ENCODE measurements around the gene ARL5B. TPM values are rescaled to one million over a fixed set of nuclear protein-coding genes. Genes with fewer than 3 reads are reported as not detected.

ARL5B gene
- total RNA-seq, 1 experiment from 2014 or later, result 8.1 TPM

GRCh38 chr10:18721067-18721466 is 61.8 kb downstream of the ARL5B start:
- intact Hi-C loops (cut with micrococcal nuclease), result no loop called here
- TF ChIP-seq EZH2 (IDR thresholded peaks at IDR 0.05; ENCODE audit: low read length, unreplicated experiment), result no peak
- TF ChIP-seq EZH2phosphoT487 (IDR thresholded peaks at IDR 0.05; ENCODE audit: borderline replicate concordance, low read length), result no peak
- TF ChIP-seq, protein P1, sequence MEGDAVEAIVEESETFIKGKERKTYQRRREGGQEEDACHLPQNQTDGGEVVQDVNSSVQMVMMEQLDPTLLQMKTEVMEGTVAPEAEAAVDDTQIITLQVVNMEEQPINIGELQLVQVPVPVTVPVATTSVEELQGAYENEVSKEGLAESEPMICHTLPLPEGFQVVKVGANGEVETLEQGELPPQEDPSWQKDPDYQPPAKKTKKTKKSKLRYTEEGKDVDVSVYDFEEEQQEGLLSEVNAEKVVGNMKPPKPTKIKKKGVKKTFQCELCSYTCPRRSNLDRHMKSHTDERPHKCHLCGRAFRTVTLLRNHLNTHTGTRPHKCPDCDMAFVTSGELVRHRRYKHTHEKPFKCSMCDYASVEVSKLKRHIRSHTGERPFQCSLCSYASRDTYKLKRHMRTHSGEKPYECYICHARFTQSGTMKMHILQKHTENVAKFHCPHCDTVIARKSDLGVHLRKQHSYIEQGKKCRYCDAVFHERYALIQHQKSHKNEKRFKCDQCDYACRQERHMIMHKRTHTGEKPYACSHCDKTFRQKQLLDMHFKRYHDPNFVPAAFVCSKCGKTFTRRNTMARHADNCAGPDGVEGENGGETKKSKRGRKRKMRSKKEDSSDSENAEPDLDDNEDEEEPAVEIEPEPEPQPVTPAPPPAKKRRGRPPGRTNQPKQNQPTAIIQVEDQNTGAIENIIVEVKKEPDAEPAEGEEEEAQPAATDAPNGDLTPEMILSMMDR (conservative IDR thresholded peaks at IDR 0.05; ENCODE audit: low read depth, low read length), result no peak
- no peaks in the 10 kb centered on the region for H3K79me2 ChIP-seq (ENCODE audit: low read length)
- H3K27ac ChIP-seq (ENCODE audit: low read length), result no peak overlapping the region
- DNase-seq (no peak), ATAC-seq (no peak)
- H4K20me1 ChIP-seq (ENCODE audit: low read length), result no peaks in the 10 kb centered on the region
- H2AFZ ChIP-seq (ENCODE audit: low read length), result no peak overlapping the region
- H3F3A ChIP-seq (ENCODE audit: low read length, unreplicated experiment), result no peaks in the 10 kb centered on the region
- H3K36me3 ChIP-seq (ENCODE audit: low read depth, low read length), result no peaks in the 10 kb centered on the region
- no peaks in the 10 kb centered on the region for H3K27me3 ChIP-seq (ENCODE audit: low read length)
- peaks cover 29% of the 10 kb centered on the region for H3K4me1 ChIP-seq (ENCODE audit: insufficient read depth, low read length)
- no peak overlapping the region for H3K4me2 ChIP-seq (ENCODE audit: low read length)
- H3K9me3 ChIP-seq (ENCODE audit: low read length), result no peaks in the 10 kb centered on the region
- no peaks in the 10 kb centered on the region for H3K9me2 ChIP-seq (replicated peaks; ENCODE audit: low read length)
- H3K4me3 ChIP-seq (ENCODE audit: low read length), result no peak overlapping the region
- ChIA-PET POLR2A (ENCODE audit: unreplicated experiment) (no interaction called here), CTCF (no interaction called here)
- no TSS peak for BruUV-seq (replicated peaks)
- H3K9ac ChIP-seq (ENCODE audit: low read length), result no peak overlapping the region

DNA sequence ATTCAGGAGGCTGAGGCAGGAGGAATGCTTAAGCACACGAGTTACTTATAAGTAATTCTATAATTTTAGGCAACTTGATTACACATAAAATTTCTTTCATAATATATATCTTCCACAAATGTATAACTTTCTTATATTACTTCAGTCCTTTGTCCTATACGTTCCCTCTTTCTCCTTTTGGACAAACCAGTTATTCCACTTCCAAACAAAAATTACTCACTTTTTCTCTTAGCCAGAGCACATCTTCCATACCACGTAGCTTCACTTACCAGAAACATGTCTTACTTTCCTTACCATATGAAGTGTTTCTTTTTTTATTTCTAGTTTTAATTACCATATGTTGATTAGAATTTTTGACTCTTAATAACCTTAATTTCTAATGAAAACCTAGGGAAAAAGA is 64.6 kb downstream of the ARL5B start:
- no TSS peak for BruUV-seq (replicated peaks)
- CTCF ChIA-PET, result no interaction called here

More for the DNA sequence above, 64.6 kb downstream of the ARL5B start:
- DNase-seq, result peak; percentile 72
- H3K79me2 ChIP-seq (ENCODE audit: low read length), result no peaks in the 10 kb centered on the region
- H4K20me1 ChIP-seq (ENCODE audit: low read length), result no peaks in the 10 kb centered on the region
- no peaks in the 10 kb centered on the region for H3K27me3 ChIP-seq (ENCODE audit: low read length)
- peak overlapping the region; percentile 9; the same call in 1 of the 2 replicates for H3K4me2 ChIP-seq (ENCODE audit: low read length)
- no peaks in the 10 kb centered on the region for H3K9me3 ChIP-seq (ENCODE audit: low read length)
- H2AFZ ChIP-seq (ENCODE audit: low read length), result no peak overlapping the region
- POLR2A ChIA-PET (ENCODE audit: unreplicated experiment), result no interaction called here
- peaks cover 31% of the 10 kb centered on the region for H3K4me1 ChIP-seq (ENCODE audit: insufficient read depth, low read length)
- H3K4me3 ChIP-seq (ENCODE audit: low read length), result no peak overlapping the region
- H3K27ac ChIP-seq (ENCODE audit: low read length), result peak overlapping the region; percentile 23
- H3F3A ChIP-seq (ENCODE audit: low read length, unreplicated experiment), result no peaks in the 10 kb centered on the region
- intact Hi-C loops (cut with micrococcal nuclease), result no loop called here
- no peak overlapping the region for H3K9ac ChIP-seq (ENCODE audit: low read length)
- H3K9me2 ChIP-seq (replicated peaks; ENCODE audit: low read length), result no peaks in the 10 kb centered on the region
- TF ChIP-seq EZH2 (IDR thresholded peaks at IDR 0.05; ENCODE audit: low read length, unreplicated experiment), result no peak
- TF ChIP-seq, protein P1 (conservative IDR thresholded peaks at IDR 0.05; ENCODE audit: low read depth, low read length), result no peak
- ATAC-seq, result no peak
- no peaks in the 10 kb centered on the region for H3K36me3 ChIP-seq (ENCODE audit: low read depth, low read length)

Other genes starting within 250 kb of the ARL5B start
- 6.0 and 6.5 TPM in 2 replicates for gene NSUN6, start 7.8 kb upstream of the ARL5B start, total RNA-seq (2014; rRNA removed)

Data from PC-3 (cell line).